Measurements from ENCODE around the gene MAP3K20. TPM values are rescaled to one million over a fixed set of nuclear protein-coding genes. Genes with fewer than 3 reads are reported as not detected.
"Not testable (repeated sequence)": the region's sequence is repeated elsewhere in the genome, so short reads cannot be mapped to it uniquely, and the experiment has no call there.

Gene MAP3K20
- polyA plus RNA-seq, 4 donors = 24.2 to 26.9 (median 25.1) TPM

DNA sequence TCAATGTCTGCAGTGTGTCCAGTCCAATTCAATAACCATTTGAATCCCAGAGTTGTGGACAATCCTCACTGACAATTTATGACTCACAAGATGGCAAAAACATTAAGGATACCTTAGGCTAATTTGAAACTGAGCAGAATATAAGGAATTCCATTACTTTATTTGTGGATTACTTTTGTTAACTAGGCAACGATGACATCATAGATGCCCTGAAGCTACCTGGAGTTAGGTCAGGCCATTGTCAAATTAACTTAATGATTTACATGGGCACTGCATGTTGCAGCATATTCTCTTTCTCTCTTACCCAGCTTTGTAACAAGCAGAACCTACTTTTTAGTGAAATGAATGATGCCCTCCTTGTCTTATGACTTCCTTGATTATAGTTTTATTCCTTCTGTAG lies 179.0 kb downstream of the MAP3K20 start:
- no peak for DNase-seq (ENCODE audit: low read depth in 4 of 4, low spot score in 2 of 4)

DNA sequence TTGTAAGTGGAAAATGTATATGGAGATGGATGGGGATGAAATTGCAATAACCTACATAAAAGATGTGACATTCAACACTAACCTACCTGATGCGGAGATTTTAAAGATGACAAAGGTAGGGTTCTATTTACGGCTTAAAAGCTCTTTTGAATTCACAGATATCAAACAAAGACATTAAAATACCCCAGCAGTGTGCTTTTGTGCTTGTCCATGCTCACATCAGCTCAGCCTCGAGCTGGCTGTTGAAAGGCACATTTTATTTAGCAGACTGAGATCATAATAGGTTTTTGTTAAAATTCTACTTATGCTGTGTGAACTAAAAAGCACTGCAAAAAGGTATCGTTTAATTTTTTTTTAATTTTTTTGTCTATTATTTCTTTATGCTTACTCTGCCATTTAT lies 183.1 kb downstream of the MAP3K20 start:
- no peak for DNase-seq (ENCODE audit: low read depth in 4 of 4, low spot score in 2 of 4)

DNA sequence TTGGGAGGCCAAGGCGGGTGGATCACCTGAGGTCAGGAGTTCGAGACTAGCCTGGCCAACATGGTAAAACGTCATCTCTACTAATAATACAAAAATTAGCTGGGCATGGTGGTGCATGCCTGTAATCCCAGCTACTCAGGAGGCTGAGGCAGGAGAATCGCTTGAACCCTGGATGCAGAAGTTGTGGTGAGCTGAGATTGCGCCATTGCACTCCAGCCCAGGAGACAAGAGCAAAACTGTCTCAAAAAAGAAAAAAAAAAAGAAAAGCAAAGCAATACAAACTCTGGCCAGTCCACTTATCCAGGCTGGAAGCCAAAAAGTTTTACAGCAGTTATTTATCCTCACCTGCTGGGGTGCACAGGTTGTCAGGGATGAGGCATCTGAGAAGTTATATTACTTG lies 186.7 kb downstream of the MAP3K20 start:
- DNase-seq (ENCODE audit: low read depth in 4 of 4, low spot score in 2 of 4) = not testable (repeated sequence)

DNA sequence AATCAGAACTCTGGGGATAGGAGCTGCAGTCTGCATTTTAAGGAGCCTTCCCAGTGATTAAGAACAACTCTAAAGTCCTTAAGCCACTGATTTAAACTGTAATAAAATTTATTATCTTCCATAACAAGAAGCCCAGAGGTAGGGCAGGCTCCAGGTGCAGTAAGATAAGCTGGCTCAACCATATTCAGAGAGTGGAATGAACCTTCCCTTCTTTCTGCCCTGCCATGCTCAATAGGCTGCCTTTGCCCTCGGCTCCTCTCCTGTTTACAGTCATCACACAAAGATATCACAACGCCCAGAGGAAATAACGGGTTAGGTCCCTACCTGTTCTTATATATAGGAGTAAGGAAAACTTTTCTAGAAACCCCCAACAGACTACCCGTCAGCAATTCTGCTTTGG lies 188.5 kb downstream of the MAP3K20 start:
- no peak for DNase-seq (ENCODE audit: low read depth in 4 of 4, low spot score in 2 of 4)

DNA sequence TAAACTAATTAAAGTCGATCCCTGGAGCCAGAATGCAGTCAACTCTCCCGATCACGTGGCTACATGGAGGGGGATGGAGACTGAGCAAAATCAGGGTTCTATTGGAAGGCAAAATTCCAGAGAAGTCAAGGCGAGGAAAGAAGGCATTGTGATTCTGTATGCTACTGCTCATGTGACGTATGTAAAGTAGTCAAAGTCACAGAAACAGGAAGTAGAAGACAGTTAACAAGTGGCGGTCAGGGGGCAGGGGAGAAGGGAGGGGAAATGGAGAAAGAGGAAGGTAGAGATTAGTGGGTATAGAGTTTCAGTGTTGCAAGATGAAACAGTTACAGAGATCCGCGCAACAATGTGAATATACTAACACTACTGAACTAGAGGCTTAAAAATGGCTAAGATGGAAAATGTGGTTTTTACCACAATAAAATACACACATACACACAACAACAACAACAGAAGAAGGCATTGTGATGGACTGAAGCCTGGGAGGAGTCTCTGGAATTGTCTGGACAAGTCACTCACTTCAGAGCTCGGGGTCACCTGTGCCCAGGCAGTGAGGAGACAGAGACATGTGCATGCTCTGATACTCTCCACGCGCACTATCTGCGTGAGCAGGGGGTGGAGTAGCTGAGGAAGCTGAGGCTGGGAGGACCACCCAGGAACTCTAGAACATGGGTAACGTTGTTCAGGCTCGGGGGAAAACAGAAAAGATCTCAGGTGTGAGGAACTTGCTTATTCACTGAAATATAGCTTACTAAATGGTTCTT lies 189.1 kb downstream of the MAP3K20 start:
- DNase-seq (ENCODE audit: low read depth in 4 of 4, low spot score in 2 of 4) = no peak

DNA sequence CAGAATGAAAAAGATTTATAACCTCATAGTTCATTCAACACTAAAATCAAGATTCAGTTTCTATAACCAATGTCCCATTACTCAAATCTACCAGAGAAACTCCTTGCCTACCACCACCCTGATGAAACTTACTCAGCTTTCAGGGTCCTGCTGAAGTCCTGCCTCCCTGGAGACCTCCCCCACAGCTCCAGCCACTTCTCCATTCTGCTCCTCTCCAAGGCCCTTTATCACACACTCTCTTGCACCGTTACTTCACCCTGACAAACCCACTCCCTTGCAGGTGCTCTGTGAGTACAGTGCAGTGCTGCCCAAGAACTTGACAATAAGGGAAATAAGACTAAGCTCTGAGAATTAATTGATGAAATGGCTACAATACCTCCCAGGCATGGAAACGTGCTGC lies 195.5 kb downstream of the MAP3K20 start:
- no peak for DNase-seq (ENCODE audit: low read depth in 4 of 4, low spot score in 2 of 4)

DNA sequence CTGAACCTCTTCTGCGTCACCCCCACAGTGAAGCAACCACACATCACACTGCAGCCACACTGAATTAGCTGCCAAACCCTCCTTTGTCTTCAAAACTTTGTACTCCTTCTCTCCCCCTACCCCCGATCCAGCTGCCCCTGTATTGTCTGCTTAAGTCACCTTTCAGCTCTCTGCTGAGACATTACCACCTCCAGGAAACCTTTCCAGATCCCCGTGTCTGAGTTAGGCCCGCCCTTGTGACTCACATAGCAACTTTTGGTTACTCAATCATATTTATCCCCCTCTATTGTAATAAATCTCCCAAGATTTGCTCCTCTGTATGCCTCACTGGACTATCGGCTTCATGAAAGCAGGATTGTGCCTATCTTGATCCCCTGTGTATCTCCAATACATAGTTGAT lies 196.2 kb downstream of the MAP3K20 start:
- no peak for DNase-seq (ENCODE audit: low read depth in 4 of 4, low spot score in 2 of 4)

DNA sequence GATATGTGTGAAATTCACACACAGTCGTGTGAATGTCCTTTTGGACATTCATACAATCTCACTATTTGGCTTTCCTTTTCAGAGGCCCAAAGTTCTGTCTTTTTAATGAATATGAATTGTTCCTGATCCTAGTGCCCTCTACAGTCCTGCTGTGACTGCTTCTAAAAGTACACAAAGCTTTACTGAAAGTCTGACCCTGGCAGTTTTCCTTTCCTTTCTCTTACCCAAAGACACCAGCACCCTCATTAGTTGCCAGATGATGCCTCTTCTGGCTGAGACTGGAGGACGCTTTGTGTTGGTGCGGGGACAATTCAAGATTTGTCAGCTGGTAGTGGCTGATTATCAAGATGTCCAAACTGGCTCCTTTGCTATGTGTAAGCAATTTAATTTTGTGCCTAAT lies 197.2 kb downstream of the MAP3K20 start:
- no peak for DNase-seq (ENCODE audit: low read depth in 4 of 4, low spot score in 2 of 4)

DNA sequence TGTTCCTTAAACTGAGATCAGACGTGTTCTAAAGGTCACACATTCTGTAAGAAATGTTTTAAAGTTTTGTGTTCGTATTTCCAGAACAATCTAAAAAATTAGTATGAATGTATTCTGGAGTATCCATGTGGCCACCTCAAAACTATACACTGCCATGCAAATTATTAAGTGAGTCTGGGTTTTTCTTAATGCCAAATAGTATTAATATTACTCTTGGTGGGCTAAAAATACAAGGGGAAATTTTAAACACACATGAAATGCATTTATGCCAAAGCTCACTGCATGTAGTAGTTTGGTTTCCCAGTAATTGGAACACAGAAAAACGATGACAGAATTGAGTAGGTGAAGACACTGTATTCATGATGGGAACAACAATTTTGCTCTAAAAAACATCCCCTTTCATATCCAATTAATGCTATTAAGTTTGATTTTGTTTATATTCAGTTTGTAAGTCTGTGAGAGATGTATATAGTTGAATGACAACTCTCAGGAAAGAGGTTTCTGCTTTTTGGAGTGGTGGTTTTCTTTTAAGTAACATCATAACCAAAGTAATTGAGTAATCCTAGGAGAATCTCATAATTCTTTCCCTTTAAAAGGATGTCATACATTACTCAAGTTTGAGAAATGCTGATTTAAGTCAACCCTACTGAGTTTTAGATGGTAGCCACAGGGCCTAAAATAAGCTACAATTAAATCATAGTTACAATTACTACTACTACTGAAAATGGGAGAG lies 203.3 kb downstream of the MAP3K20 start:
- DNase-seq (ENCODE audit: low read depth in 4 of 4, low spot score in 2 of 4) = no peak

DNA sequence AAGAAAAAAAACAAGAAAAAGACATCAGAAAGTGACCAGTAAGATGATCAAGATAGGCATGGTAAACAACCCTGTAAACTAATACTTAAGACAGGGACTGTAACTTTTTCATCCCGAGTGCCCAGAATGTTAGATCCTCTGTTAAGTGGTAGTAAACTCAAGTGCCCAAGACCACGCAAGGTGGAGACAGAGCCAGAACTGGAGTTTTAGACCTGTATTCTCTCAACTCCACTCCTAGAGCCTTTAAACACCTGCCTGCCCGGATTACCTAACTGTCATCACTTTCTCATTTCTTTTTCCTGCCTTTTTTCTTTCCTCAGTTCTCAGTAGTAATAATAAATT lies 203.9 kb downstream of the MAP3K20 start:
- DNase-seq (ENCODE audit: low read depth in 4 of 4, low spot score in 2 of 4) = no peak

DNA sequence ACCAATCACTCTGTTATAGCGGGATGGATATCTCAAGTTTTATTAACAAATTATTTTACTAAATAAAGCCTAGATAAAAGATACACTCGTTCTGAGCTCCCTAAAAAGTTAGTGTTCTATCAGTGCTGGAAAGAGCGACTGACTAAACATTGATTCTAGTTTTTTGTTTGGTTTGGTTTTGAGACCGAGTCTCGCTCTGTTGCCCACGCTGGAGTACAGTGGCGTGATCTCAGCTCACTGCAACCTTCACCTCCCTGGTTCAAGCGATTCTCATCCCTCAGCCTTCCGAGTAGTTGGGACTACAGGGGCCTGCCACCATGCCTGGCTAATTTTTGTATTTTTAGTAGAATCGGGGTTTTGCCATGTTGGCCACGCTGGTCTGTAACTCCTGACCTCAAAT lies 205.2 kb downstream of the MAP3K20 start:
- DNase-seq (ENCODE audit: low read depth in 4 of 4, low spot score in 2 of 4) = no peak

DNA sequence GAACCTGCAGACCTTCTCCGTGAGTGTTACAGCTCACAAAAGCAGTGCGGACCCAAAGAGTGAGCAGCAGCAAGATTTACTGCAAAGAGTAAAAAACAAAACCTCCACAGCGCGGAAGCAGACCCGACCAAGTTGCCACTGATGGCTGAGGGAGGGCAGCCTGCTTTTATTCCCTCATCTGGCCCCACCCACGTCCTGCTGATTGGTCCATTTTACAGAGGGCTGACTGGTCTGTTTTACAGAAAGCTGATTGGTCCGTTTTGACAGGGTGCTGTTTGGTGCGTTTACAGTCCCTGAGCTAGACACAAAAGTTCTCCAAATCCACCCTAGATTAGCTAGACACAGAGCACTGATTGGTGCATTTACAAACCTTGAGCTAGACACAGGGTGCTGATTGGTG lies 206.3 kb downstream of the MAP3K20 start:
- DNase-seq (ENCODE audit: low read depth in 4 of 4, low spot score in 2 of 4) = not testable (repeated sequence)

DNA sequence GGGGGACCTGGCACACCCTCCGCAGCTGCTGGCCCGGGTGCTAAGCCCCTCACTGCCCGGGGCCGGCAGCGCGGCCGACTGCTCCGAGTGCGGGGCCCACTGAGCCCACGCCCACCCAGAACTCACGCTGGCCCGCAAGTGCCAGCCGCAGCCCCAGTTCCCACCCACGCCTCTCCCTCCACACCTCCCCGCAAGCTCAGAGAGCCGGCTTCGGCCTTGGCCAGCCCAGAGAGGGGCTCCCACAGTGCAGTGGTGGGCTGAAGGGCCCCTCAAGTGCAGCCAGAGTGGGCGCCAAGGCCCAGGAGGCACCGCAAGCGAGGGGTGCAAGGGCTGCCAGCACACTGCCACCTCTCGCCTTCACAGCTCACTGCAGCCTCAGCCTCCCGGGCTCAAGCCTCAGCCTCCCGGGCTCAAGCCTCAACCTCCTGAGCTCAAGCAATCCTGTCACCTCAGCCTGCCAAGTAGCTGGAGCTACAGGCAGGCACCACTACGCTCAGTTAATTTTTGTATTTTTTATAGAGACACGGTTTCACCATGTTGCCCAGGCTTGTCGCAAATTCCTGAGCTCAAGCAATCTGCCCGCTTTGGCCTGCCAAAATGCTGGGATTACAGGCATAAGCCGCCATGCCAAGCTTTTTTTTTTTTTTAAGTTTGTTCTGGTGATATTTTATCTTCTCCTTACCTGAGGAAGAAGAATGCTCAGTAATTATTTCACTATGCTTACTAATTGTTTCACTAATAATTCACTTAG lies 207.3 kb downstream of the MAP3K20 start:
- DNase-seq (ENCODE audit: low read depth in 4 of 4, low spot score in 2 of 4) = no peak

DNA sequence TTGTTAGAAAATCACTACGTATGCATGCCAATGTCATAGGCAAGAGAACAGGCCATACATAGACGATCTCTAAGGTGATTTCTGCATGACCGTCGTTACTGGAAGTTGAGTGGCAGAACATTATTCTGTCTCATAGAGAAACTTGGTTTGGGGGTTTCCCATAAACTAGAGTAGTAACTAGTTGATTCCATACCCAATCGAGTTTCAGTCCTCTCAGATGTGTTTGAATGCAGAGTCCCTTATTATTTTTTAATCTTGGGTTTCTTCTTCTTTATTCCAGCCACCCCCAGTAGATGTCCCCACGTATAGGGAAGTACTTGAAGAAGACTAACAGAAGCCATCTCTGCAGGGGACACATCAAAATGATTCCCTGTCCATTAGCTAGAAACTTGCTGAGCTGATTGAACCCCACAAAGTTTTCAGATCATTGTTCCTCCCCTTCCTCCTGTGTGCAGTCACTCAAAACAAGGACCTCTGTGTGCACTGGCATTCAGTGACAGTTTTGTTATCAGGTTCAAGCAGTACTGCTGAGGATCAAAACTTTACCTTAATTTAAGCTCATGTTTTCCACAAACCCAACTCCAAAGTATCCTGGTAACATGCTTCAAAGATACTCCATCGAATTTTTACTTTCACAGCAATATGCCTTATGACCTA lies 210.6 kb downstream of the MAP3K20 start:
- no peak for DNase-seq (ENCODE audit: low read depth in 4 of 4, low spot score in 2 of 4)

DNA sequence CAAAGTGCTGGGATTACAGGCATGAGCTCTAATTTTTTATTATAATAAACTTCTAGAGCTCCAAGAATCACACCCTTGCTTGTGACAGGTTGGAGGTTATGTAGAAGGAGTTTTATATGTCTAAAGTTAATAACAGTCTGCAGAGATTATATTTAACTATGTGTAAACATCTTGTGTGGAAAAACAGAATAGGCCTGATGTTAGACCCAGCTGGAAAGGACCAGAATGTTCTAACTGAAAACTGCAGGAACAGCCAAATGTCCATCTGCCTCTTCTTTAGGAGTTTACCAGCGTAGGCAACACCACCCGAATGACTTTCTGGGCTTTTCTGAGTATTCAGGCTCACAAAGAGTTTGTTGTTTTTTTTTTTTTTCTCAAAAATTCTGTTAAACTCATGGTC lies 211.9 kb downstream of the MAP3K20 start:
- no peak for DNase-seq (ENCODE audit: low read depth in 4 of 4, low spot score in 2 of 4)

DNA sequence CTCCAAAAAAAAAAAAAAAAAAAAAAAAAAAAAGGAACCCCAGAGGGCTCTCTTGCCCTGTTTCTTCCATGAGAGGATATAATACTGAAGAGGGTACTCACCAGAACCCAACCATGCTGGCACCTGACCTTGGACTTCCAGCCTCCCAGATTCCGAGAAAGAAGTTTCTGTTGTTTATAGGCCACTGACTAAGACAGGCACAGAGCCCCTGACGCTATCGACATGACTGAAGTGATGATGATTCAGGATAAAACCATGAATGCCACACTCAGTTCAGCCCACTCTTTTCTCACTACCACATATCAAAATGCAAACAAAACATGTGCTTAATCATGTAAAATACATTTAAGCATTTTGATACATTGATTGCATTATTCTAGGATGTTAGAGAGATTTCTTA lies 212.9 kb downstream of the MAP3K20 start:
- DNase-seq (ENCODE audit: low read depth in 4 of 4, low spot score in 2 of 4) = no peak

DNA sequence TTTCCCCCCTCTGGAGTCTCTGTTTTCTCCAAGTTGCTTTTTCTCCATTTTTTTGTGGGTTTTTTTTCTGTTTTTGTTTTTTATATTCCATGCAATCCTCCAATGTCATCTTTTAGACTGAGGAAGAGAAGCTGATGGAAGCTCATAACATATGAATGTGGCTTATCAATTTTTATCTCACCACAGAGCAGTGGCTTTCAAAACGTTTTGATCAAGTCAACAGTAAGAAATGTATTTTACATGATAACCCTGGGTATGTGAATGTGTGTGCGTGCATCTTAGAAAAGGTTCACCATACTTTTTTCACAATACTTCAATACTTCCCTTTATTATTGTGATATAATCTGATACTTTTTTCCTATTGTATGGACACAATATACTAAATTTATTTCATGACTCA lies 214.4 kb downstream of the MAP3K20 start:
- no peak for DNase-seq (ENCODE audit: low read depth in 4 of 4, low spot score in 2 of 4)

DNA sequence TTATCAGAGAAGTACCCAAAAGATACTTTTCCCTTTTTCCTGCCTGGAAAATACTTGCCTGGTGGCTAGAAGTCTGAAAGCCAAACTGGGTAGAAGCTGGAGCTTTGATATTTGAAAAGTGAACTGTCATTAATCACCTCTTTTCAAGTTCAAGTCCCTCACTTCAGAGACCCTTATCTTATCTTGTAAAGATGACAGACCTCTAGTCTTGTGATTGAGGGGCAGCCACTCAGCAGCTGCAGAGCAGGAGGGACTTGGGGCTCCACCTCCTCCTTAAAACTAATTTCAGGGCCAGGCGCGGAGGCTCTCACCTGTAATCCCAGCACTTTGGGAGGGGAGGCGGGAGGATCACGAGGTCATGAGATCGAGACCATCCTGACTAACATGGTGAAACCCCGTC lies 214.9 kb downstream of the MAP3K20 start:
- DNase-seq (ENCODE audit: low read depth in 4 of 4, low spot score in 2 of 4) = no peak

DNA sequence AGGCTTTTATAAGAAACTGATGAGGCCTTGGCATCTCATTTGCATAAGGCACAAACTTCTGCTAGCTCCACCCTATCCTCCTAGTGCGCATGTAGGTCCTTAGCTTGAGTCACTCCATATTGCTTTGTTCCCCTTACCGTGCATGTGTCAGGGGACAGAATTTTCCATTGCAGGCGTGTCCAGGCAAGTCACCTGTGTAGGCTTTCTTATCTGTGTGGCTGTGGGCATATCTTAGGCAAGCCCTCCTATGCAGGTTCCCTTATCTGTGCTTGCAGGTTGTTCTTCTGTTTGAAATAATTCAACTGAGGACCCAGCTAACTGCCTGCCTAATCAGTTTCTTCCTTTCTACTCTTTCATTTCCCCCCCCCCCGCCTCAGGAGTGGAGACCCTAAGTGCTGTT lies 215.8 kb downstream of the MAP3K20 start:
- no peak for DNase-seq (ENCODE audit: low read depth in 4 of 4, low spot score in 2 of 4)

DNA sequence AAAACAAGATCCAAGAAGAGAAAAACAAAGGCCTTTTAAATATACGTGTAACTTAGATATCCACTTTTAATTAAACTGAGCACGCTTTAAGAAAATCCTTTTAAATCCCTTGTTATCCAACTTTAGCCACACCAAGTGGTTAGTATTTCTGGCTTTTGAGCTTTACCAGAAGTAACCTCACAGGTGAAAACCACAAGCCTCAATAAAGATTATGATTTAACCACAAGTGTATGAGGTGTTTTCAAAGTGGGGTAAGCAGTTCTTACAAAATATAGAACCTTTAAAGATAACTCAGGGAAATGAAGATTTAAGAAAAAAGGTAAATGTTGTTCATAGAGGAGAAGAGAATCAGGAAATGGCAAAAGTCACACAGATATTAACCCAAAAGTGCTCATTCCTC lies 220.6 kb downstream of the MAP3K20 start:
- DNase-seq (ENCODE audit: low read depth in 4 of 4, low spot score in 2 of 4) = no peak

DNA sequence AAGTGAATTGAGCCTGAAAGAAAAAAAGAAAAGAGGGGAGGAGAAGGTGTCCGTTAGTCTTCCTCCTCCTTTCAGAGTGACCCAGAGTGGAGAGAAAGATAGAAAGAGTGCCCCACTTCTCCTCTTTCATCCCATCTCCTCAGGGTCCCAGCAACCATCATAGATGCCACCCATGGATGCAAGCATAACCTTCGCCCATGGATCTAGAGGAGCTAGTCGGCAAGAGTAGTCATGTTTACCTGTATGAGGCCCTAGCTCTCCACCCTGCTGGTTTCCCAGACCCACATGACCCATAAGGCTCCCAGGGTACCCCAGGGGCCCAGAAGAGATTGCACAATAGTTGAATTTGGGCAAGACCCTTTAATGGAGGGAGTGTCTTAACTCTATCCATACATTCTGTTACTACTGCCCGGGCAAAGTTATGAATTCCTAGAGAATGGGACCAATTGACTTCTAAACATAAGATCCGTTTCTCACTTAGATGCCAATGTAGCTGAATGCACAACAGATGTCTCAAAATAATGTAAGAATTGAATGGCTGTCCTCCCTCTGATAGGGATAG lies 223.0 kb downstream of the MAP3K20 start:
- no peak for DNase-seq (ENCODE audit: low read depth in 4 of 4, low spot score in 2 of 4)
